Stomach (tissue), 4 donors: ENCODE measurements around the gene PLEKHA6.

Experiments used
- POLR2A ChIP-seq, 4 donors: fragments of 450-650 bp; IDR thresholded peaks; one replicate each; pipeline ENCODE4 v1.6.1; 2016; ENCODE audit warnings: antibody characterized with exemption in 4 of 4, control low read depth in 2 of 4, mild to moderate bottlenecking in 1 of 4, moderate library complexity in 1 of 4
- TF ChIP-seq, protein P1 (sequence below), 7 experiments: fragments of 450-650 bp in 4 of 7; fragments of 200-600 bp in 3 of 7; sonication (generic) in 3 of 7; IDR thresholded peaks; one replicate each; pipeline ENCODE4 v1.5.1; 2016 to 2019; ENCODE audit warnings: antibody characterized with exemption in 7 of 7, control low read depth in 2 of 7, mild to moderate bottlenecking in 1 of 7

DNA sequence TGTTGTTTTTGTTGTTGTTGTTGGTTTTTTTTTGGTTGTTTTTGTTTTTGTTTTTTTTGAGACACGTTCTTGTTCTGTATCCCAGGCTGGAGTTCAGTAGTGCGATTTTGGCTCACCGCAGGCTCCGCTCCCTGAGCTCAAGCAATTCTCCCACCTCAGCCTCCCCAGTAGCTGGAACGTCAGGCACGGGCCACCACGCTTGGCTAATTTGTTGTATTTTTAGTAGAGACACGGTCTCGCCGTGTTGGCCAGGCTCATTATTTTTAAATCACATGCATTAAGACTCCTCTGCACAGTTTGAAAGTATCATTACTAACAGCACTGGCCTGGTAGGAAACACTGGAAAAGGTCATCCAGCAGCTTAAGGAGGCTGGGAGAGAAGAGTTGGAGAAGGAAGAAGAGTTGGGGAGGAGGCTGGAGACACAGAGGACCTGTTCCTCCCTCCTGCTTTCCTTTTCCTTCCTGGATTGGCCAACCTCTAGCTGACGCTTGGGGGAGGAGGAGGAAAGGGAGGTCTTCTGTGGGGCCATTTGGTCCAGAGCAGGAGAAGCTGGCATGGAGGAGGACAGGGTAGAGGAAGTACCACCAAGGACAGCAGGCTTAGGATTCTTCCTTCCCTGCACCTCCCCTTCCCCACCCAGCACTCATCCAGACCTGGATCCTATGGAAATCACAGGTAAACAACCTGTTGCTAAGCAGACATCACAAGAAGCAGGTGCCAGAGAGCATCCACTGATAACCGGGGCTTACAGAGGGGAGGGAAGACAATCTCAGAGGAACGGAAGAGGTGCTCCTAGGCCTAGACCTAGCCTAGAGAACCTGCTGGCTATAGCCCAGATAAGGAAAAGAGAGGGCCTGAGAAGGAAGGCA, 74.1 kb downstream of the PLEKHA6 start:
- TF ChIP-seq POLR2A (IDR thresholded peaks at IDR 0.05): no peak
- TF ChIP-seq, protein P1, sequence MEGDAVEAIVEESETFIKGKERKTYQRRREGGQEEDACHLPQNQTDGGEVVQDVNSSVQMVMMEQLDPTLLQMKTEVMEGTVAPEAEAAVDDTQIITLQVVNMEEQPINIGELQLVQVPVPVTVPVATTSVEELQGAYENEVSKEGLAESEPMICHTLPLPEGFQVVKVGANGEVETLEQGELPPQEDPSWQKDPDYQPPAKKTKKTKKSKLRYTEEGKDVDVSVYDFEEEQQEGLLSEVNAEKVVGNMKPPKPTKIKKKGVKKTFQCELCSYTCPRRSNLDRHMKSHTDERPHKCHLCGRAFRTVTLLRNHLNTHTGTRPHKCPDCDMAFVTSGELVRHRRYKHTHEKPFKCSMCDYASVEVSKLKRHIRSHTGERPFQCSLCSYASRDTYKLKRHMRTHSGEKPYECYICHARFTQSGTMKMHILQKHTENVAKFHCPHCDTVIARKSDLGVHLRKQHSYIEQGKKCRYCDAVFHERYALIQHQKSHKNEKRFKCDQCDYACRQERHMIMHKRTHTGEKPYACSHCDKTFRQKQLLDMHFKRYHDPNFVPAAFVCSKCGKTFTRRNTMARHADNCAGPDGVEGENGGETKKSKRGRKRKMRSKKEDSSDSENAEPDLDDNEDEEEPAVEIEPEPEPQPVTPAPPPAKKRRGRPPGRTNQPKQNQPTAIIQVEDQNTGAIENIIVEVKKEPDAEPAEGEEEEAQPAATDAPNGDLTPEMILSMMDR (IDR thresholded peaks at IDR 0.05): no peak
